ENCODE measurements around the gene ZFR2. TPM values are rescaled to one million over a fixed set of nuclear protein-coding genes. Genes with fewer than 3 reads are reported as not detected.

Gene ZFR2
- total RNA-seq, 4 donors from 2014 or later: 0.13 TPM; not detected in 3

GRCh38 chr19:3833578-3834348 is 35.1 kb downstream of the ZFR2 start:
- 41 to 46% methylated on average over 34 of the region's 34 CpGs for WGBS, 2 donors
- intact Hi-C loops (cut with DNase I; ENCODE audit: low total_unique reads): no loop called here
- TF ChIP-seq CTCF (IDR thresholded peaks at IDR 0.05) (no peak), POLR2A (IDR thresholded peaks at IDR 0.05) (no peak)
- no peak overlapping the region for H3K4me3 ChIP-seq (ENCODE audit: low read depth, poor library complexity, severe bottlenecking)
- no peak for DNase-seq (ENCODE audit: low spot score in 2 of 2)

- 78 to 79% methylated on average over 6 of the region's 6 CpGs for WGBS, 2 donors
- TF ChIP-seq CTCF (IDR thresholded peaks at IDR 0.05) (no peak), POLR2A (IDR thresholded peaks at IDR 0.05) (no peak)
- no peak for DNase-seq (ENCODE audit: low spot score in 2 of 2)
- H3K4me3 ChIP-seq (ENCODE audit: low read depth, poor library complexity, severe bottlenecking): no peak overlapping the region
- intact Hi-C loops (cut with DNase I; ENCODE audit: low total_unique reads): no loop called here
Measured at GRCh38 chr19:3832001-3832400, 36.8 kb downstream of the ZFR2 start.

- H3K4me3 ChIP-seq (ENCODE audit: low read depth, poor library complexity, severe bottlenecking): no peak overlapping the region
- DNase-seq (ENCODE audit: low spot score in 2 of 2): no peak
- TF ChIP-seq CTCF (IDR thresholded peaks at IDR 0.05) (no peak), POLR2A (IDR thresholded peaks at IDR 0.05) (no peak)
- intact Hi-C loops (cut with DNase I; ENCODE audit: low total_unique reads): no loop called here
- 63 to 71% methylated on average over 15 to 19 of the region's 19 CpGs for WGBS, 2 donors
Measured at GRCh38 chr19:3831601-3832000, 37.2 kb downstream of the ZFR2 start.

DNA sequence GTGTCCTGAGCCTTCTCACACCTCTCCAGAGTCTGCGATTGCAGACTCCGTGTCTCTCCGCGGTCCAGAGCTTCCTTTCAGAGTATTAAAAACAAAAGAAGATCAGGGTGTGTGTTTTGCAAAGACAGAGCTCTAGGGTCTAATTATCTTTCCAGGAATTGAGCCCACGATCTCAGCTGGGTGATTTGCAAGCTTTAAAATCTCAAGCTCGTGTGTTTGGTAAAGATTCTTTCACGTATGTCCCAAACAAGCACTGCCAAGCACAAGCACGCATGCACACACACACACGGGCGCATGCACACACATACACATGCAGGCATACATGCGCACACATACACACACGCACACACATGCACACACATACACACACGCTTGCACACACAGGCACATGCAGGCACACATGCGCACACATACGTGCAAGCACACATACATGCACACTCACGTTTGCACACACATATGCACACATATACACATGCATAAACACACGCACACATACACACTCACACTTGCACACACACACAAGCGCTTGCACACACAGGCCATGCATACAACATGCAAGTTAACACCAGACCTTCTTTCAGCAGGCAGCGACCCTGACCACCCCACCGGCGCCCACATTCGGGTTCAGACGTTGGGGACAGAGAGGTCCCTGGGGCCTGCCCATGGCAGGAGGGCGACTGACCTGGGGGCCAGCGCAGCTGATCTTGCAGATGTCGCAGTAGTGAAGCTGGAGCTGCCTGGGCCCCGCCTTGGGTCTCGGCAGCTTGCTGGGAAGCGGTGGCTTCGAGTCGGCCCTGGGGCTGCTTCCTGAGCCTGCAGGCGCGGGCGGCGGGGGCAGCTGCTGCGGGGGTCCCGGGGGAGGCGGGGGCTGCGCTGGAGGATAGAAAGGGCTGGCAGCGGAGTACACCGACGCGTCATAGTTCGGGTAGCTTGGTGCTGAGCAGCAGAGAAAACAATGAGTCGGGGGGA is 37.9 kb downstream of the ZFR2 start:
- no peak overlapping the region for H3K4me3 ChIP-seq (ENCODE audit: low read depth, poor library complexity, severe bottlenecking)
- no peak for TF ChIP-seq CTCF (IDR thresholded peaks at IDR 0.05)
- TF ChIP-seq POLR2A (IDR thresholded peaks at IDR 0.05): no peak
- DNase-seq (ENCODE audit: low spot score in 2 of 2): no peak
- intact Hi-C loops (cut with DNase I; ENCODE audit: low total_unique reads): no loop called here
- WGBS, 2 donors: 67 to 68% methylated on average over 33 to 40 of the region's 45 CpGs

- no peak for TF ChIP-seq CTCF (IDR thresholded peaks at IDR 0.05)
- WGBS, 2 donors: 91 to 92% methylated on average over 20 to 26 of the region's 26 CpGs
- intact Hi-C loops (cut with DNase I; ENCODE audit: low total_unique reads): no loop called here
- no peak for DNase-seq (ENCODE audit: low spot score in 2 of 2)
- no peak overlapping the region for H3K4me3 ChIP-seq (ENCODE audit: low read depth, poor library complexity, severe bottlenecking)
Measured at GRCh38 chr19:3827306-3827705, 41.5 kb downstream of the ZFR2 start.

Data from lower leg skin (tissue), 4 donors.